Measurements from ENCODE around the gene MPRIP. TPM values are rescaled to one million over a fixed set of nuclear protein-coding genes. Genes with fewer than 3 reads are reported as not detected.

The MPRIP gene
- total RNA-seq, 4 donors from 2014 or later: 68.7 to 168 (median 99.7) TPM

GRCh38 chr17:17119106-17119505 is 76.8 kb downstream of the MPRIP start:
- TF ChIP-seq CTCF (IDR thresholded peaks at IDR 0.05; ENCODE audit: low read depth): no peak

GRCh38 chr17:17119533-17119932 is 77.3 kb downstream of the MPRIP start:
- TF ChIP-seq CTCF (IDR thresholded peaks at IDR 0.05; ENCODE audit: low read depth): no peak

GRCh38 chr17:17120294-17120693 is 78.0 kb downstream of the MPRIP start:
- TF ChIP-seq CTCF (IDR thresholded peaks at IDR 0.05; ENCODE audit: low read depth): no peak

GRCh38 chr17:17120701-17121100 is 78.4 kb downstream of the MPRIP start:
- TF ChIP-seq CTCF (IDR thresholded peaks at IDR 0.05; ENCODE audit: low read depth): no peak

GRCh38 chr17:17121162-17121561 is 78.9 kb downstream of the MPRIP start:
- TF ChIP-seq CTCF (IDR thresholded peaks at IDR 0.05; ENCODE audit: low read depth): no peak

GRCh38 chr17:17122781-17123483 is 80.7 kb downstream of the MPRIP start:
- no peak for TF ChIP-seq CTCF (IDR thresholded peaks at IDR 0.05; ENCODE audit: low read depth)

- no peak for TF ChIP-seq CTCF (IDR thresholded peaks at IDR 0.05; ENCODE audit: low read depth)
Measured at GRCh38 chr17:17124341-17124740, 82.1 kb downstream of the MPRIP start.

Data from subcutaneous adipose tissue (tissue), 4 donors.